H9 (cell line): ENCODE measurements around the gene CLEC16A. TPM values are rescaled to one million over a fixed set of nuclear protein-coding genes. Genes with fewer than 3 reads are reported as not detected.

ENCODE experiments used
- DNase-seq: peaks from one replicate; pipeline ENCODE4 v3.0.0-alpha.2; 2017
- H2AFZ ChIP-seq: one replicate; pipeline ENCODE4 v1.6.1; 2013; ENCODE audit warnings: mild to moderate bottlenecking, low read length, control low read depth, moderate library complexity
- H2AK5ac ChIP-seq: 2 replicates; pipeline ENCODE4 v1.6.1; 2013; ENCODE audit warnings: low read length, control low read depth, mixed read lengths; ENCODE audit not compliant: insufficient read length
- H2BK120ac ChIP-seq: one replicate; pipeline ENCODE4 v1.6.1; 2013; ENCODE audit warnings: low read depth, mild to moderate bottlenecking, low read length, control low read depth, inconsistent platforms; ENCODE audit not compliant: poor library complexity, severe bottlenecking
- H2BK12ac ChIP-seq: 2 replicates; pipeline ENCODE4 v1.6.1; 2013; ENCODE audit warnings: low read length, control low read depth, mixed read lengths, low read depth; ENCODE audit not compliant: insufficient read length
- H2BK15ac ChIP-seq: 2 replicates; pipeline ENCODE4 v1.6.1; 2013; ENCODE audit warnings: low read depth, low read length, control low read depth
- H2BK20ac ChIP-seq: one replicate; pipeline ENCODE4 v1.6.1; 2013; ENCODE audit warnings: low read depth, mild to moderate bottlenecking, low read length, control low read depth, inconsistent platforms; ENCODE audit not compliant: poor library complexity, severe bottlenecking
- H2BK5ac ChIP-seq: 2 replicates; pipeline ENCODE4 v1.6.1; 2013; ENCODE audit warnings: low read length, control low read depth, mixed read lengths; ENCODE audit not compliant: insufficient read length
- H3K14ac ChIP-seq: 2 replicates; pipeline ENCODE4 v1.6.1; 2013; ENCODE audit warnings: low read length, control low read depth; ENCODE audit not compliant: insufficient read depth
- H3K18ac ChIP-seq: 2 replicates; pipeline ENCODE4 v1.6.1; 2013; ENCODE audit warnings: low read depth, mild to moderate bottlenecking, mixed read lengths, low read length, control low read depth; ENCODE audit not compliant: insufficient read length
- H3K23ac ChIP-seq: 2 replicates; pipeline ENCODE4 v1.6.1; 2013; ENCODE audit warnings: low read length, control low read depth, mixed read lengths, low read depth; ENCODE audit not compliant: insufficient read length
- H3K23me2 ChIP-seq: 2 replicates; pipeline ENCODE4 v1.6.1; 2013; ENCODE audit warnings: low read depth, mild to moderate bottlenecking, mixed read lengths, low read length, control low read depth; ENCODE audit not compliant: insufficient read length, poor library complexity, severe bottlenecking
- H3K27ac ChIP-seq: 2 replicates; pipeline ENCODE4 v1.5.1; 2013; ENCODE audit warnings: low read length, control low read depth, mixed read lengths, low read depth; ENCODE audit not compliant: insufficient read length
- H3K27me3 ChIP-seq: 2 replicates; pipeline ENCODE4 v1.6.1; 2013; ENCODE audit warnings: low read length, control low read depth, inconsistent platforms; ENCODE audit not compliant: insufficient read depth
- H3K4ac ChIP-seq: 2 replicates; pipeline ENCODE4 v1.6.1; 2013; ENCODE audit warnings: low read depth, mild to moderate bottlenecking, control low read depth, inconsistent platforms, low read length, moderate library complexity
- H3K4me1 ChIP-seq: 2 replicates; pipeline ENCODE4 v1.6.1; 2013; ENCODE audit warnings: low read length, control low read depth, inconsistent platforms; ENCODE audit not compliant: insufficient read depth
- H3K4me2 ChIP-seq: 2 replicates; pipeline ENCODE4 v1.6.1; 2013; ENCODE audit warnings: low read length, control low read depth, mixed read lengths; ENCODE audit not compliant: insufficient read length, insufficient read depth
- H3K56ac ChIP-seq: 2 replicates; pipeline ENCODE4 v1.6.1; 2013; ENCODE audit warnings: low read depth, mild to moderate bottlenecking, mixed read lengths, low read length, control low read depth; ENCODE audit not compliant: insufficient read length
- H3K79me1 ChIP-seq: 2 replicates; pipeline ENCODE4 v1.6.1; 2013; ENCODE audit warnings: low read depth, mild to moderate bottlenecking, moderate library complexity, low read length, control low read depth, inconsistent platforms; ENCODE audit not compliant: insufficient read depth, poor library complexity, severe bottlenecking
- H3K79me2 ChIP-seq: 2 replicates; pipeline ENCODE4 v1.6.1; 2013; ENCODE audit warnings: low read length, control low read depth, inconsistent platforms; ENCODE audit not compliant: insufficient read depth
- H3K9ac ChIP-seq: 2 replicates; pipeline ENCODE4 v1.6.1; 2013; ENCODE audit warnings: low read length, control low read depth, mixed read lengths; ENCODE audit not compliant: insufficient read length; ENCODE audit errors: extremely low read depth
- H3K9me3 ChIP-seq: one replicate; pipeline ENCODE4 v1.6.1; 2013; ENCODE audit warnings: low read depth, low read length, inconsistent platforms; ENCODE audit not compliant: control insufficient read depth
- H3T11ph ChIP-seq: one replicate; pipeline ENCODE4 v1.6.1; 2013; ENCODE audit warnings: mild to moderate bottlenecking, low read length, control low read depth, inconsistent platforms
- H4K20me1 ChIP-seq: one replicate; pipeline ENCODE4 v1.6.1; 2013; ENCODE audit not compliant: control insufficient read depth, insufficient read length, insufficient read depth
- H4K5ac ChIP-seq: 2 replicates; pipeline ENCODE4 v1.6.1; 2013; ENCODE audit warnings: low read depth, mild to moderate bottlenecking, mixed read lengths, low read length, control low read depth; ENCODE audit not compliant: insufficient read length
- H4K8ac ChIP-seq: replicated peaks from 2 replicates; pipeline ENCODE4 v1.6.1; 2013; ENCODE audit warnings: low read length, control low read depth, mixed read lengths, low read depth; ENCODE audit not compliant: insufficient read length
- H4K91ac ChIP-seq: 2 replicates; pipeline ENCODE4 v1.6.1; 2013; ENCODE audit warnings: low read depth, mild to moderate bottlenecking, moderate library complexity, mixed read lengths, low read length, control low read depth; ENCODE audit not compliant: insufficient read length
- H3K27ac Mint-ChIP-seq, 3 experiments: 2 replicates in 2 of 3; 3 replicates in 1 of 3; pipeline ENCODE4 v1.8.0; 2020 to 2021; ENCODE audit warnings: mixed read lengths in 3 of 3, mild to moderate bottlenecking in 1 of 3, moderate library complexity in 1 of 3
- H3K27me3 Mint-ChIP-seq: 2 replicates; pipeline ENCODE4 v1.8.0; 2021; ENCODE audit warnings: low read depth, mild to moderate bottlenecking, moderate library complexity, mixed read lengths
- H3K36me3 Mint-ChIP-seq, 3 experiments: 2 replicates in 2 of 3; 3 replicates in 1 of 3; pipeline ENCODE4 v1.8.0; 2020 to 2021; ENCODE audit warnings: low read depth in 3 of 3, mixed read lengths in 3 of 3; ENCODE audit not compliant: insufficient read depth in 1 of 3
- H3K4me1 Mint-ChIP-seq, 2 experiments: 2 replicates each; pipeline ENCODE4 v1.8.0; 2020; ENCODE audit warnings: mixed read lengths in 2 of 2
- H3K4me3 Mint-ChIP-seq, 2 experiments: 2 replicates in 1 of 2; 3 replicates in 1 of 2; pipeline ENCODE4 v1.8.0; 2020 to 2021; ENCODE audit warnings: mild to moderate bottlenecking in 2 of 2, mixed read lengths in 2 of 2, moderate library complexity in 1 of 2
- H3K9me3 Mint-ChIP-seq, 2 experiments: 2 replicates in 1 of 2; 3 replicates in 1 of 2; pipeline ENCODE4 v1.8.0; 2020; ENCODE audit warnings: mild to moderate bottlenecking in 2 of 2, mixed read lengths in 2 of 2, moderate library complexity in 1 of 2
- WGBS: extraction: QIAGEN DNeasy Blood & Tissue Kit; methylation state at CpG from one replicate; pipeline ENCODE4 v1.1.7; 2013; ENCODE audit warnings: missing lambda C conversion rate, low lambda C conversion rate, mixed read lengths; ENCODE audit not compliant: insufficient read length; ENCODE audit errors: extremely low coverage; 5-methylcytosine and 5-hydroxymethylcytosine counted together
- total RNA-seq: library from RNA; stranded (reverse); gene quantifications from 2 replicates; pipeline ENCODE4 v1.2.1, GENCODE V29; 2021
- TF ChIP-seq, protein P1 (sequence below): fragments of 200-600 bp; sonication (generic); conservative IDR thresholded peaks from 3 replicates; pipeline ENCODE4 v1.8.0; 2021; ENCODE audit warnings: antibody characterized with exemption, mild to moderate bottlenecking

CLEC16A gene
- total RNA-seq, 1 experiment from 2014 or later = 15.2 TPM

DNA sequence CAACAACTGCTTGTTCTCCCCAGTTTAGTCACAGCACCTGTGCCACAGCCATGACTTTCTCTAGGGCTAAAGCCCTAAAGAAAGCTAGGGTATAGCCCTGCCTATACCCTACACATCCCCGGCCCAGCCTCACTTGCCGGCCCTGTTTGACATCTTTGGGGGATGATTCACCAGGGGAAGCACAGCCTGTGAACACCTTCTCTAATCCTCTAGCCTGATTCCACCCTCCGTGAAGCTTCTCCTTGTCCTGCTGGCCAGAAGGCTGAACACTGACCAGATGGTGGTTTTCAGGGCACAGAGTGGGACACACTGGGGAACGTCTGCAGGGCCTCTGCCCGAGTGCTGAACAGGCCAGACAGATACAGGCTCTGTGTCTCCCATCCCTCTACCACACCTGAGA lies 6.0 kb downstream of the CLEC16A start:
- H2BK120ac ChIP-seq = no peak overlapping the region
- no peaks in the 10 kb centered on the region for H3K27me3 ChIP-seq
- H3K56ac ChIP-seq = no peak overlapping the region
- no peak overlapping the region for H3K18ac ChIP-seq
- TF ChIP-seq, protein P1, sequence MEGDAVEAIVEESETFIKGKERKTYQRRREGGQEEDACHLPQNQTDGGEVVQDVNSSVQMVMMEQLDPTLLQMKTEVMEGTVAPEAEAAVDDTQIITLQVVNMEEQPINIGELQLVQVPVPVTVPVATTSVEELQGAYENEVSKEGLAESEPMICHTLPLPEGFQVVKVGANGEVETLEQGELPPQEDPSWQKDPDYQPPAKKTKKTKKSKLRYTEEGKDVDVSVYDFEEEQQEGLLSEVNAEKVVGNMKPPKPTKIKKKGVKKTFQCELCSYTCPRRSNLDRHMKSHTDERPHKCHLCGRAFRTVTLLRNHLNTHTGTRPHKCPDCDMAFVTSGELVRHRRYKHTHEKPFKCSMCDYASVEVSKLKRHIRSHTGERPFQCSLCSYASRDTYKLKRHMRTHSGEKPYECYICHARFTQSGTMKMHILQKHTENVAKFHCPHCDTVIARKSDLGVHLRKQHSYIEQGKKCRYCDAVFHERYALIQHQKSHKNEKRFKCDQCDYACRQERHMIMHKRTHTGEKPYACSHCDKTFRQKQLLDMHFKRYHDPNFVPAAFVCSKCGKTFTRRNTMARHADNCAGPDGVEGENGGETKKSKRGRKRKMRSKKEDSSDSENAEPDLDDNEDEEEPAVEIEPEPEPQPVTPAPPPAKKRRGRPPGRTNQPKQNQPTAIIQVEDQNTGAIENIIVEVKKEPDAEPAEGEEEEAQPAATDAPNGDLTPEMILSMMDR = no peak
- Mint-ChIP-seq H3K4me3 (no peak overlapping the region; a peak in 1 of 5 replicates), H3K9me3 (no peaks in the 10 kb centered on the region), H3K4me1 (peaks cover 62% of the 10 kb centered on the region in 2 experiments), H3K27ac (no peak overlapping the region; a peak in 2 of 7 replicates), H3K36me3 (no peaks in the 10 kb centered on the region), H3K27me3 (no peaks in the 10 kb centered on the region; the same call in 1 of the 2 replicates)
- WGBS = no CpG with 5 or more reads among the region's 5 CpGs
- no peak overlapping the region for H2BK5ac ChIP-seq
- H2AK5ac ChIP-seq = no peak overlapping the region
- no peak overlapping the region for H2AFZ ChIP-seq
- H3K79me1 ChIP-seq = peaks cover 3% of the 10 kb centered on the region
- H3K23ac ChIP-seq = no peak overlapping the region
- H3K9ac ChIP-seq = no peak overlapping the region
- H3T11ph ChIP-seq = no peak overlapping the region
- no peak for DNase-seq
- no peak overlapping the region for H4K91ac ChIP-seq
- H2BK12ac ChIP-seq = no peak overlapping the region
- H3K14ac ChIP-seq = no peak overlapping the region
- H2BK20ac ChIP-seq = no peak overlapping the region
- no peak overlapping the region for H3K4me2 ChIP-seq
- H3K4me1 ChIP-seq = peaks cover 21% of the 10 kb centered on the region; the same call in 1 of the 2 replicates
- no peaks in the 10 kb centered on the region for H4K20me1 ChIP-seq
- H3K79me2 ChIP-seq = no peaks in the 10 kb centered on the region
- no peak overlapping the region for H2BK15ac ChIP-seq
- H3K27ac ChIP-seq = no peak overlapping the region
- H3K23me2 ChIP-seq = no peaks in the 10 kb centered on the region
- no peak overlapping the region for H4K5ac ChIP-seq
- no peaks in the 10 kb centered on the region for H3K9me3 ChIP-seq
- no peak overlapping the region for H4K8ac ChIP-seq
- H3K4ac ChIP-seq = no peak overlapping the region
